HG03469 (cell line): ENCODE data around the gene FBXW11.
"Not testable (repeated sequence)": the region's sequence is repeated elsewhere in the genome, so short reads cannot be mapped to it uniquely, and the experiment has no call there.

Experiments used
- ATAC-seq: cut with Tn5 transposase; IDR thresholded peaks from one replicate; pipeline ENCODE4 v1.9.1; 2021; ENCODE audit warnings: mild to moderate bottlenecking, moderate library complexity, moderate number of reproducible peaks; ENCODE audit not compliant: unreplicated experiment

Gene FBXW11

GRCh38 chr5:172020110-172020786, 13.8 kb upstream of the FBXW11 start:
- not testable (repeated sequence) for ATAC-seq

DNA sequence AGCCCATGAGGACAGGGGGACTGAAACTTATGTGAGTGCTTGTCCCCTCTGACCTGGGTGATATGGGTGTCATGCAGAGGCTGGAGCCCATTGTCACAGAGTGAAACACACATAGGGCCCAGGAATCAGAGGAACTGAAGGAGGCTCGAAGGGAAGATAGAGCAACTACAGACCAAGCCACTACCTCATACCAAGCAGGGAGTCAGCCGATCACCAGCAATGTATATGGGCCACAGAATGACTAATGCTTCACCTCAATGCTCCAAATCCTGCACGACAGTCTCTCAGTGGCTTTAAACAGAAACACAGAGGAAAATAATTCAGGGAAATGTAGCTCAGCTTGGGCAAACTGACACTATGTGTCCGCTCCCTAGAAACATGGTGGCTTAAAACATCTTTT, 8.9 kb upstream of the FBXW11 start:
- ATAC-seq: no peak

DNA sequence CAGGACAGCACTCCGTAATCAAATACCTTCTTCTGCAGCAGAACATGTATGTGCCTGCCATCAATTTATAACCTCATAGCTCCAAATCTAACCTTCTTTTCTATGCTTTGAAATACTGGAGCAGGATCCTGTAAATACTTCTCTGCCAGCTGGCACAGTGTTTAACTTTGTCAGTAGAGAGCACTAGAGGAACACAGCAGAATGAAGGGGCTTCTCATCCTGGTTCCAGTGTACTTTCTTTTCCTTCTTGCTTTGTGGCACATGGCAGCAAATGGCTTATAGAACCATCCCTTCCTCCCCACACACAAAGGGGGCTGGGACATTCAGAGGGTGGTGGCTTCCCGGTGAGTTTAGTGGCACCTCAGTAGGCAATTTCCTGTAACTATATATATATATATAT, 3.8 kb upstream of the FBXW11 start:
- no peak for ATAC-seq

GRCh38 chr5:172009536-172010270, 3.3 kb upstream of the FBXW11 start:
- ATAC-seq: no peak

GRCh38 chr5:172008689-172009141, 2.3 kb upstream of the FBXW11 start:
- no peak for ATAC-seq

DNA sequence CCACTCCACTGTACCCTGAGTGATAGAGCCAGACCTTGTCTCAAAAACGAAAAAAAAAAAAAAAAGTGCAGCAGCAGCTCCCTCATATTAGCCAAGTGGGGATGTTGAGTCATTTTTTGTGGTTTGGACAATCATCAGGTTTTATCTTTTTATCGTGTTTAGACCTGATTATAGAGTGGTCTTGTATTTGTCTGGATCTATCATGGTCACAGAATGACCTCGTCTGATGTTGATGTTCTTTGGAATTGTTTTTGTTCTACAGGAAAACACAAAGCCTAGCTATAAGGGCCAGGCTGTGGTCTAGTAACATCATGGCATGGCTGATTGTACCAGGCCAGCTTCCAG, 1.6 kb upstream of the FBXW11 start:
- no peak for ATAC-seq

GRCh38 chr5:172007175-172008110, 1.0 kb upstream of the FBXW11 start:
- ATAC-seq: no peak

- no peak for ATAC-seq
Measured at GRCh38 chr5:172005708-172006320, 624 bp downstream of the FBXW11 start.

DNA sequence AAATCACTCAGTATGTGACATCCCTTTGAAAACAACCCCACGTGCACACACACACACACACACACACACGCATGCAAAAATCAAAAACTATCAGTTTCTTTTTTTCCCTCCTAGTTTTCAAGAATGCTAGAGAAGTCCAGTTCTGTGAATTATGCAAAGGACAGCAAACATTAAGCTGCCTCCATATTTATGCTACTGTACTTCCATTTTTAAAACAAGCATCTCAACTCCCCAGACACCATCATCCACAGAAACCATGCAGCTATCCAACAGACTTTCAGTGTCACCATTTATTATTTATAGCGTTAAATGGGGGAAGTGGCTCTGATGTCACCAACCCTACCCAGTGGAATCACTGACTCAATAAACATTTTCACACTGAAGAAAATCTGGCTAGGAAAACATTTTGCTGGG, 1.6 kb downstream of the FBXW11 start:
- no peak for ATAC-seq

GRCh38 chr5:172003746-172004145, 2.7 kb downstream of the FBXW11 start:
- no peak for ATAC-seq

DNA sequence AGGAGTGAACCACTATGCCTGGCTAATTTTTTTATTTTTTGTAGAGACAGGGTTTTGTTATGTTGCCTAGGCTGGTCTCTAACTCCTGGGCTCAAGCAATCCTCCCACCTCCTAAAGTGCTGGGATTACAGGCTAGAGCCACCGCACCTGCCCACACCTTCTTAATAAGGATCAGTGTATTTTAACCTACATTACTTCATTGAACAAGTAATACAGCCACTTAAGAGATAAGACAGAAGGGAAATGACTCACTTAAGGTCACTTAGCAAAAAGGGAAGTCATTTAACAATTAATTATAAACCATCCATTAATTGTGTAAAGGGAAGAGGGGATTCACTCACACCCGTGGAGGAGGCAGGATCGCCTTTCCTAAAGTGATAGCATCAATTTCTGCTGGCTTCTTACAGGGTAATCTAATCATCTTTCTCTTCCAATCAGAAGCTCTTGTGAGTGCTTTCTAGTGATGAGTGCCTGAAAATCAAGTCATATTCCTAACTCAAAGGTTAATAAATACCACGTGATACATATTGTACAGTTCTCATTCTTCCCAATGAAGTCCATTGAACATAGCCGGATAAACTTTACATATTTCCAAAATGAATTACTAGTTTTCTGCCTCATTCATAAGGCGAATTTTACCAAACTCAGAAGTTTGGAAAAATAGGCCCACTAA, 3.5 kb downstream of the FBXW11 start:
- ATAC-seq: no peak

GRCh38 chr5:172002310-172002709, 4.1 kb downstream of the FBXW11 start:
- no peak for ATAC-seq

DNA sequence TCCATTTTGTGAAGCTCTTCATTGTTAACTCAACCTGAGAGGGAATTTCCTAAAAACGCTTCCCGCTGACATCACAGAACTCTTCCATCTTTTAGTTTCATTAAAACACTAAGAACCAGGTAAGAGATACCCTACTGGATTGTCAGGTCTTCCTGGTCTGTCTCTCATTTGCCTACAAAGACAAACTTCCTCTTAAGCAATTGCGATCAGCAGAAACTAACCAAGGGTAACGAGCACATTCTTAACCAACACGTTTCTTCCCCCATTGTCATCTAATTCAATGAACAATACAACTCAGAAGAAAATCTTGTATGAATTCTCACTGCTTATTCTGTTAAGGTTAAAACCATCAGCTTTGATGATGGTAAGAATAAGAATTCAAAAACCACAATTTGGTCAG, 6.6 kb downstream of the FBXW11 start:
- no peak for ATAC-seq

DNA sequence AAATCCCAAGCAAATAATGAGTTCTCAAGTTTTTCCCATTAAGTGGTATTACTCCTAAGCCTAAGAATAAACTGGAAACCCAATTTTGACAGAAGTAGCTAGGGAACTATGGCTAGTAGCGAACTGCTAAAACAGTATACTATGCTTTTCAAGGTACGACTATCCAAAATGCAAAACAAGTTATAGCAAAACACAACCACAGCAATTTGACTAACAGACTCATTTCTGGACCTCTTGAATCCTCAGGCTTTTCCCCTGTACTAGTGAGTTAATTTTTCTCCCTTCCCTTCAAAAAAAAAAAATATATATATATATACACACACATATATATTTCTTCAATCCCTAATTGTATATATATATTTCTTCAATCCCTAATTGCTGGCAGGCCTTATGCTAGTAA, 7.3 kb downstream of the FBXW11 start:
- ATAC-seq: no peak

- ATAC-seq: no peak
Measured at GRCh38 chr5:171997011-171997410, 9.4 kb downstream of the FBXW11 start.

DNA sequence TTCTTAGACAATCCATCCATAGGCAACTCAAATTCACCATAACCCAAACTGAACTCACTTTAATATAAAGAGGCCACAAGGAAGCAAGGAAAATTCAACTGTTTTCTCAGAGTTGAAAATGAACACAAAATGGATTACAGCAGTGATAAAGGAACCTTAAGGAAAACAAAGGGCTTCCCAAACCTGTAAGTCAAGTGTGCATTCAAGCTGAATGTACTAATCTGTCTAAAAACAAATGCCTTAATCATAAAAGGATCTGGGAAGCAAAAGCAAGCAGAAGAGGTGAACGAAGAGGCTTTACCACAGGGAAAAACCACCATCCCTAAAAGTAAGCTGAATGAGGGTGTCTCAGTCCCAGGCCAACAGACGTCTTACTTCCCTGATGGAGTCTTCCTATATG, 13.6 kb downstream of the FBXW11 start:
- no peak for ATAC-seq

GRCh38 chr5:171992305-171992704, 14.1 kb downstream of the FBXW11 start:
- no peak for ATAC-seq

DNA sequence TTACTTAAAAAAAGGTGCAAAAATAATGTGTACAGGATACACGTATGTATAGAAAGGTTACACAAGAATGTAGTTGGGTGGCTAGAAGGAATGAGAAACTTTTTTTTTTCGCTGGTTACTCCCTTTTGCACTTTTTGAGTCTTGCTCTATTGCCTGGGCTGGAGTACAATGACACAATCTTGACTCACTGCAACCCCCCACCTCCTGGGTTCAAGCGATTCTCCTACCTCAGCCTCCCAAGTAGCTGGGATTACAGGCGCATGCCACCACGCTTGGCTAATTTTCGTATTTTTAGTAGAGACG, 15.8 kb downstream of the FBXW11 start:
- ATAC-seq: no peak

- ATAC-seq: no peak
Measured at GRCh38 chr5:171989946-171990712, 16.3 kb downstream of the FBXW11 start.

- peak; percentile 69 for ATAC-seq
Measured at GRCh38 chr5:171989276-171989675, 17.2 kb downstream of the FBXW11 start.
